Kidney tubule cell (primary cell): ENCODE results near the gene TMEM95.

Experiments
- DNase-seq: peaks from one replicate; pipeline ENCODE4 v3.0.0-alpha.2; 2018; ENCODE audit warnings: low spot score

TMEM95 gene

GRCh38 chr17:7404737-7405349, 49.9 kb downstream of the TMEM95 start:
- no peak for DNase-seq

- DNase-seq = no peak
These were observed 50.6 kb downstream of the TMEM95 start for GRCh38 chr17:7405350-7406234.

DNA sequence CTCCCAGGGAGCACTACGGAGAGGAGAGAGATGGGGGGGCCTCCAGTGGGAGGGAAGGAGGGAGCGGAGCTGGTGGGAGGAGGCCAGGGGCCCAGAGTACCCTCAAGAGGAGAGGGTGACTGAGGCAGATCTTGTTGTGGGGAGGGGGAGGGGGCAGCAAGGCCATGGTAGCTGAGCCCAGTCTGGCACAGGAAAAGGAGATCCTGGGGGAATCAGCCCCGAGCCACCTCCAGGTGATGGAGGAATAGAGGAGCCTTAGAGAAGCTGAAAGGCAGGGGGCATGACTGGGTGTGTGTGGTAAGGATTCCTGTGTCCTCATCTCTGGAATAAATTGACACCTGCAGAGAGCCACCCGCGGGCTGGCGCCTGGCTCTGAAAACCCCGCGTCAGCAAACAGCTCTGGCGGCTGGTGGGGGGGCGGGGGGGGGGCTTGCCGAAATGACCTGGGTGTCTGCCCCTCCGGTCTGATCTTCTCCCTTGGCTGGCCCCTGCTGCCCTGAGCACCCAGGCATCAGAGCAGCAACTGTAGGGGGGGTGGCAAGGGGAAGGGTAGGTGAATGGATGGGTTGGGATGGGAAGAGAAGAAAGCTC, 51.4 kb downstream of the TMEM95 start:
- no peak for DNase-seq
